IPS-18c (cell line): ENCODE data around the gene PEAK1.

ENCODE experiments used
- H3K4me3 ChIP-seq: 2 replicates; pipeline ENCODE4 v1.7.0; 2013; ENCODE audit warnings: low read depth, mild to moderate bottlenecking, low read length, moderate library complexity; ENCODE audit not compliant: insufficient read depth
- H3K9me3 ChIP-seq: one replicate; pipeline ENCODE4 v1.6.1; 2013; ENCODE audit warnings: mild to moderate bottlenecking, low read length, moderate library complexity; ENCODE audit not compliant: control insufficient read depth, insufficient read depth

PEAK1 gene

DNA sequence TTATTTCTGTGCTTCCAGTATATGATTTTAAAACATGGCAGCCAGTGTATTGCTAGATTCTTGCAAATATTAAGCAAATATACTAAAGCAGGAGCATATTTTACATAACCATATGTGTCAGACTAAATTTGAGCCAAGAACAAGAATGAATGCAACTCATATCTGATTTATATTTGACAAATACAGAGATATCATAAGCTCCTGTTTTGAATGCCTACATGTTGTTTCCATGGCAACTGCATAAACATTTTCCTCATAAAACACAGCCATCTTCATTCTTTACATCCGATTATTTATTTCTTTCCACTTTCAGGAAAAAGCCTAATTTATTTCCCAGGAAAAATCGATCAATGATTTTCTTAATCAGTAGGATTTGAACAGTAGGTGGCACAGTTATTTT is 176.8 kb downstream of the PEAK1 start:
- no peak overlapping the region for H3K4me3 ChIP-seq
- no peaks in the 10 kb centered on the region for H3K9me3 ChIP-seq

DNA sequence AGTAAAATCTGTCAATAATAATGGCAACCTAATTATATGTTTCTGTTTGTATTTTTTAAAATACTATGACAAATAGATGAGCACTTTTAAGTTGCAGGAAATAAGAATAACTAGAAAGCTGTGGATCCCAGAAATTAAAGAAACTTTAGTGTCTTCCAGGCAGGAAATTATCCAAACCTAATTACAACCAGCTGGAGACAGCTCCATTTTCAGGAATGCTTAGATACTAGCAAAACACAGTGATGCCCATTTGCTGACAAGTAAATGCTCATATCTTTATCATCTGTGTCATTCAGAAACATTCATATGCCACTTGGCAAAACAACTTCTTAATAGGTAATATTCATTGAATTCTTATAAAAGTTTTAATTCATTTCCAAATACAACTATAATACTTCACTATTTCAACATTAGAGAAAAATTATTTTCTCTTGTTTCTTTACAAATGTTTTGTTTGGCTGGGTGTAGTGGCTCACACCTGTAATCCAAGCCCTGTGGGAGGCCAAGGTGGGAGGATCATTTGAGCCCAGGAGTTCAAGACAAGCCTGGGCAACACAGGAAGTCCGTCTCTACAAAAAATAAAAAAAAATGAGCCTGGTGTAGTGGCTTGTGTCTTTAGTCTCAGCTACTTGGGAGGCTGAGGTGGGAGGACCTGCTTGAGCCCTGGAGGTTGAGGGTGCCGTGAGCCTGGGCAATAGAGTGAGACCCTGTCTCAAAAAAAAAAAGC is 179.9 kb downstream of the PEAK1 start:
- H3K9me3 ChIP-seq, result peaks cover 9% of the 10 kb centered on the region
- no peak overlapping the region for H3K4me3 ChIP-seq

DNA sequence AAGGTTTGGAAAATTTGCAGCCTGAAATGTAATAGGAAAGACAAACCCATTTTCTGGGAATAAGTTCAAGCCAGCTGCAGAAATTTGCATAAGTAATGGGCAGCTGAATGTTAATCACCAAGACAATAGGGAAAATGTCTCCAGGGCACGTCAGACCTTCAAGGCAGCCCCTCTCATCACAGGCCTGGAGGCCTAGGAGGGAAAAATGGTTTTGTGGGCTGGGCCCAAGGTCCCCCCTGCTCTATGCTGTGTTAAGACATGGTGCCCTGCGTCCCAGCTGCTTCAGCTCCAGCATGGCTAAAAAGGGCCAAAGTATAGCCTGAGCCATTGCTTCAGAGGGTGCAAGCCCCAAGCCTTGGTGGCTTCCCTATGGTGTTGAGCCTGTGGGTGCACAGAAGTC is 184.3 kb downstream of the PEAK1 start:
- H3K9me3 ChIP-seq, result peaks cover 9% of the 10 kb centered on the region
- H3K4me3 ChIP-seq, result no peak overlapping the region

DNA sequence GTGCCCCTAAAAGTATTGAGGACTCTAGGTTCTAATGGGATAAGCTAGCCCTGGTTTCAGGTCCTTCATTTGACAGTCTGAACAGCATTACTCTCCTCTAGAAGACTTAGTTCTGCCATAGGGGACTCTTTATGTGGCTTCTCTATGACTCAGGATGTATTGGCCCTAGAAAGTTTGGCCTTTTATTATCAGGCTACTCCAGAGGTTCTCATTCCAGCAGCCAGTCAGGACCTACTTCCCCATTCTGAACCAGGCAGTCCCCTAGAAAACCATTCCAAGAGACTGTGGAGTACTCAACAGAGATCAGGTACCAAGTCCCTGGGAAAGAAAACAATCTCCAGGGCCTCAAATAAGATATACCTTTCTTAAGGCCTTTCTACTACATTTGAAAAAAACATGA is 191.1 kb downstream of the PEAK1 start:
- no peak overlapping the region for H3K4me3 ChIP-seq

DNA sequence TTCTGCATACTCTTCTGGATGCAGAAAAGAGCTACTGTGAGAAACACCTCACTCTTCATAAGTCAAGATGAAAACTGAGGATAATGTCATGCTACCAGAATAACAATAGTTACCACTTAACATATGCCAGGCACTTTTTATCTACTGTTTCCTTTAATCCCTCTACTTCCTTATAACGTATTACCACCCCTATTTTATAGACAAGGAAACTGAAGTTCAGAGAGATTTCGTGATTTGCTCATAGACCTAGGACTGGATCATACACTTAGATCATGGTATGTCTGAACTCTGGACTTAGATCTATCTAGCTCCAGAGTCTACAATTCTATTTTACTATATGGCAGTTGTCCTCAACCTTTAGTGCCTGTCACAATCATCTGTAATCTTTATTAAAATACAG is 193.3 kb downstream of the PEAK1 start:
- Histone ChIP-seq H3K9me3 (no peaks in the 10 kb centered on the region), H3K4me3 (no peak overlapping the region)

More for the DNA sequence above, 191.1 kb downstream of the PEAK1 start:
- no peaks in the 10 kb centered on the region for H3K9me3 ChIP-seq

DNA sequence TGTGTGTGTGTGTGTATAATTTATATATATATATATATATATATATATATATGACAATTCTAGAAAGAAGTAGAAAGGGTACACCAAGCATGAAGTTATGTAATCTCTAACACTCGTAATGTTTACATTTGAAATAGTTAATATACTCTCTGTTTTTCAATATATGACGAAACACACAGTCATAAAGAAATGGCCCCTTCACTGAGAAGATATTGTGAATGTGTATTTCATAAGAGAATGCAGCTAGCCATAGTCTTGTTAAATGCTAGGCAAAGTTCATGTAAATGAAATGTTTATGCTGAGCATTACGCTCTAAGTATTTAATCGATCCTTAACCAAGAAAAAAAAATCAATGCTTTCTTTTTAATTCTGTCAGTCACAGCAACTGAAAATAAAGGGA is 194.3 kb downstream of the PEAK1 start:
- no peak overlapping the region for H3K4me3 ChIP-seq
- H3K9me3 ChIP-seq, result no peaks in the 10 kb centered on the region

DNA sequence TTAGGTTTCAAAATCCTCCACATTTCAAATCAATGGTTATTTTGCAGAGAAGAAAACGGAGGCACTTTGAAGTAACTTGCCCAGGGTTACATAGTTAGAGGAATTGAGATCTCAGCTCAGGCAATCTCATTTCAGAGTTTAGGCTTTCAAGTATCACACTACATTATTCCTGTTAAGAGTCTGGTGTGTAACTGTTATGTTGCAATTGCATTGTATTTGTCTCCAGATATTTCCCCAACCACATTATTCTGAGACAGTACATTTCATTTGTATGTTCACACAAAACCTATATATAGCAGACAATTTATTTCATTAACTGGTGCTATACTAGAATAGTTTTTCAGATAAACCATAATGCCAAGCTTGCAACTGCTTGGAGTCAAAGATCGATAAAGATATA is 194.8 kb downstream of the PEAK1 start:
- Histone ChIP-seq H3K9me3 (no peaks in the 10 kb centered on the region), H3K4me3 (no peak overlapping the region)

DNA sequence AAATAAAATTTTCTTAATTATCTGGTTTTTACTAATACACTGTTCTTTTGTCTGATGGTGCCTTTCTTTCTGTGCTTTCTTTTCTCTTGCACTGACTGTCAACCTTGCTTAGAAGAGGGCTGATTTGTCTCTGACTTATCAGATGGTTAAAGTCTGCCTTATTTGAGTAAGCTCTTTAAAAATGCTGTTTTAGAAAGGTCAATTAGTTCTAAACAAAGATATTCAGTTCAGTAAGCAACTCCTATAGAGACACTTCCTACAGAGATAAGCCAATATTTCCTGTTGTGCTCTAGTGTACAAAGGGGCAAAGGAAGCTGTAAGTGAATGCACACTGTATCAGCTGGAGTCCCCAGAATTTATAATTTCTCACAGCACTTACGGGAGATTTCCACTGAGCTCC is 195.6 kb downstream of the PEAK1 start:
- no peak overlapping the region for H3K4me3 ChIP-seq
- H3K9me3 ChIP-seq, result no peaks in the 10 kb centered on the region

DNA sequence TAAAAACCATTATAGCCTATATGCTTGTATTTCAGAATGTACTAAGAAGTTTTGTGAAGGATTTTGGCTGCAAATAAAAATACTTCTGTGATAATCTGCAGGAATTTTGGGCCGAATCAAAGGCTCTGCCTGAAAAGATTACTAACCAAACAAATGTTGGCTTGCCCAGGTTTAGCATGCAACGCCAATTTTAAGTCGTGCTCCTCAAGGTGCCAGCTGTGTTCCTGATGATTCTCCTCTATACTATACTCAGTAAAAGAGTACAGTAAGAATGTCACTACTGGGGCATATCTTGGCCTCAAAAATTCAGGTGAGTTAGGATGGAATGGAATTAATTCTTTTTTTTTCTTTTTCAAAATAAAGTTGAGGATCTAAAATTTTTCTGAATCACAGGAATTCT is 198.2 kb downstream of the PEAK1 start:
- H3K4me3 ChIP-seq, result no peak overlapping the region
- H3K9me3 ChIP-seq, result no peaks in the 10 kb centered on the region

DNA sequence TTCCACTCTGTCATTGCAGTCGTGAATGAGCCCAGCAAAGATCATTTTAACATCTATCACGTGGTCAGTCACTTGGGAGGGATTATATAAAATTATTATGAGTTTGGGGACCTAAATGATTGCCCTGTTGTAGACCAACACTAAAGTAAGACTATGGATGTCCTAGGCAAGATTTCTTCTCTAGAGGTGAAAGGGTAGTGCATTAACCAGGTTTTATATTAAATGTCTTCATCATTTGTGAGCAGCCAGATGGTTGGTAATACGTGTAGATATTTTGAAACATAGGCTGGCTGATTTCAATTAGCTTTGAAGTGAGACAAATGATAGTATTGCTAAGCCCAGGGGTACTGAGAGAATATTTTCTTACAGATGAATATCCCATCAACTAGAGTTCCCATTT is 198.7 kb downstream of the PEAK1 start:
- Histone ChIP-seq H3K4me3 (no peak overlapping the region), H3K9me3 (no peaks in the 10 kb centered on the region)

DNA sequence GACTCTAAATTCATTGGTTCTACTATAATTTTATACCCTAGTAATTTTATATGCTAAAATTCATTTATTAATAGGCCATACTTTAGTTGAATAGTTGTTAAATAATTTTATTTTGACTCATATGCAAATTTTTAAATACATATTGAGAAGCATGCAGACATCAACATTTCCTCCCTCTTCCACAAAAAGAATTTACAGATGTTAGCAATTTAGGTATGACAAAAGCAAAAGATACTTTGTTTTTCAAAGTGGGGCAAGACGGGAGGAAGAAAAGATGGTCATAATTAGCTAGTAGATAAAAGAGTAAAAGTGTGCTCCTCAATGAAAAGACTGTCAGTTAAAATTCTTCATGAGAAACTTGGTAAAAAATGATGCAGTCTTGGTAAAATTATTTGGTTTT is 200.1 kb downstream of the PEAK1 start:
- Histone ChIP-seq H3K9me3 (no peaks in the 10 kb centered on the region), H3K4me3 (no peak overlapping the region)

DNA sequence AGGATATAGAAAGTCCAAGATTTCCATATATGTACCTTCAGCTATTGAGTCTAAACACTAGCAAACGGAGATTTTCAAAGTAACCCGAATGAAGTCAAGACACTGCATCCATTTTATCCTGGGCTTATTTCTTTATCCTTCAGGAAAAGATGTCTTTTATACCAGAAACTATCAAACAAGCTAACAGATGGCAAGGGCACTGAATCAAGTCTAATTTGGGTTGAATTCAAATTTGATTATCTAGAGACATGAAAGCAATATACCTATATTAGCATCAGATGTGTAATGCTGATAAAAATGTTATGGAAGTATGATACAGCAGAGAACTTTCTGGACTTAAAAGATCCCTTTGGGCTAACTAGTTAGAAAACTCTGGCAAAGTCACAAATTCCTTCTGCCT is 210.7 kb downstream of the PEAK1 start:
- Histone ChIP-seq H3K9me3 (no peaks in the 10 kb centered on the region), H3K4me3 (no peak overlapping the region)

DNA sequence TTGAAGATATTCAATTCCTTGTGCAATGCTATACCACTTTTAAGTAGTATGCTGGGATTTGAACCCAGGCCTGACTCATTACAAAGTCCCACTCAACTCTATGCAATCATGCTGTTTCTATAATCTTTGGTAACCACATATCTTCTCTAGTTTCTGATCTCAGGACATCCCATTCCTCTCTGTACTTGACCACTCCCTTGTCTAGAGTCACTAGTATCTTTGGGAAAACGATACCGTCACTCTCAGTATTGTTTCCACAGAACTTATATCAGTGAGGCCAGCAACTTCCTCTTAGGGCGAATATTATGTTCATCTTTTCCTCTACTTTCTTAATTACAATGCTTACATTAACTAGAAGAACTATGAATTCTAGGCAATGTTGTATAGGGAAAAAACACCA is 211.7 kb downstream of the PEAK1 start:
- H3K4me3 ChIP-seq, result no peak overlapping the region
- no peaks in the 10 kb centered on the region for H3K9me3 ChIP-seq

DNA sequence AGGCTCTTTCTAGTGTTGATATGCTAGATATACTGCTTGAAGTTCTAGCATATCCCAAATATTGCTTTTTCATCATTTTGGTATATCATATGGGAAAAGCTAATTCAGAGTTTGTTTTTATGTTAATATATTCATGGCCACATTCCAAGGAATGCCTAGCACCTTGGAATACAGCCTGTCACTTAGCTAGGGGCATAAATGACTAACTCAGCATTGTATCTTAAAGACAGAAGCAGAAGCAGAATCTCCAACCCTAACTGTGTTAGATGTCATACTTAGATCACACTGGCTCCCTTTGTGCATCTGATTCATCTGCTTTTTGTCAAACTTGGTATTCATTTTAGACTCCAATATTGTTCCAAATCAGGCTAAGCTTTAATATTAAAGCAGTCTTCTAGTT is 218.2 kb downstream of the PEAK1 start:
- Histone ChIP-seq H3K9me3 (no peaks in the 10 kb centered on the region), H3K4me3 (no peak overlapping the region)

DNA sequence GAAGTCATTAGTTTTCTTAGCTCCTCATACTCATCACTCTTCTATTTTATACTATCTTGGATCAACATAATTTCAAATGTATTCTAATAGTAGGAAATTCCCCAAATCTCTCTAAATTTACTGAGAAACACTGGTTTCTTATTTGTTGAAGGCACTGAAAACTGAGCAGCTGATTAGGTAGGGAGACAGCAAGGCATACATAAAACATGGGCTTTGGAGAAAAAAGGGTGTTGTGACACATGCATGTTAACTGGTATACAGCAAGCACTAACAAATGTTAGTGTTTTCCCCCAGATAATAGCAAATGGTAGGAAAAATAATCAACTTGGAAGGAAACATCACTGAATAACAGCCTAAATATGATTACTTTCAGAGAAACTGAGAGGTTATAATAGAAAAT is 223.5 kb downstream of the PEAK1 start:
- no peak overlapping the region for H3K4me3 ChIP-seq

DNA sequence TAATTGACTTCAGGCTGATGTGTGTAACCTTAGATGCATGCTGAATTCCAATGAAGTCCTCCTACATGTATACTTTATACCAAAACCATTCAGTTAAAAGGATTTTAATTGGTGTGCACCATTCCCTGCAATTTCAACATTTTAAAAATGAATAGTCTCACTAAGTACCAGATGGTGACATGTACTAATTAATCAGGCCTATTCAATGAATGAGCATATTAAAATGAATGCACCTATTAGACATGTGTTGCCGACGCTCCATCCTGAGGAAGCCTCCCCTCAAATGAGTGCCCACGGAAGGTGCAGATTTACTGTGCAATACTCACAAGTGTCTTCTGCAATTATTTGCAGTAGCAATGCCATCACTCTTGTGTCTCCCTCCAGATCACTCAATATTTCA is 224.3 kb downstream of the PEAK1 start:
- H3K9me3 ChIP-seq, result no peaks in the 10 kb centered on the region
- H3K4me3 ChIP-seq, result no peak overlapping the region

More for the DNA sequence above, 223.5 kb downstream of the PEAK1 start:
- no peaks in the 10 kb centered on the region for H3K9me3 ChIP-seq

DNA sequence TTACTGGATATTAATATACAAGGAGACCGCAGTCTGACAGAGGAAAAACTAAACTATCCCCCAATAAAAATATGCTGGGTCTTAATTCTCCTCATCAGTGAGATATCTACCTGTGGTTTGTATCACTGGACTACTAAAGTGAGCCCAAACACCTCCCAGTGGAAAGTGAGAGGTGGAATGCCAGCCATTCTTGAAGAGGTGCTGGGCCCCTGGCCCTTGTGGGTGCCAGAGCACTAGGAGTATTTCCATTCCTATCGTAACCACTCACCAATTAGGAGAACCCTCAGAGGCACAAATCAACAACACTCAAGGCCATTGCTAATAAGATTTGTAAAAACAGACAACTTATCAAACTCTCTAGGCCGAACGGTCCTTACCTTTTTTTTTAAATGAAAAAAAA is 227.5 kb downstream of the PEAK1 start:
- Histone ChIP-seq H3K9me3 (no peaks in the 10 kb centered on the region), H3K4me3 (no peak overlapping the region)

DNA sequence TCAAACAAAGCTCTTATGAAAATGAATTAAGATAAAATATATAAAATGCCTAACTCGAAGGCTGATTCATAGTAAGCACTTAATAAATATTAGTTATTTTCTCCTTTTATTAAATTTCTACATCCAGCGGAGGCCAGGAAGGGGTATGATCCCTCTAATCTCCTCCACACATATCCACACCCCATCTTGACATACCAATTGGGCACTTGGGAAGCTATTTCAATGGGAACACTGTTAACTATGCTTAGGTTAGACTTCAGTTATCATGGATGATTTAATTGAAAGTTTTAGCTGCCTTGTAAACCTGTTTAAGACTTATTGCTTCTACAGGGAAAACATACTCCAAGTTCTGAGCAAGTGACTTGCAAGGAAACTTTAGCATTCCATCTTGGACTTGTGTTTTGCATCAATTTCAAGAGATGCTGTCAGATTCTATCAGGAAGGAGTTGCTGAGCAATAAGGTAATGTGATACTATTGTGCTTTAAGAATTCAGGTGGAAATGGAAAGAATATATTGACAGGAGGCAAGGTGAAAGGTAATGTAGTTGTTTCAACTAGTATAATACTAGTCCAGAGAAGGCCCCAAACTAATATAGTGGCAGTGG is 228.6 kb downstream of the PEAK1 start:
- H3K9me3 ChIP-seq, result no peaks in the 10 kb centered on the region
- H3K4me3 ChIP-seq, result no peak overlapping the region
